Heart left ventricle (tissue), 16 donors: ENCODE data around the gene CMTR2. TPM values are rescaled to one million over a fixed set of nuclear protein-coding genes. Genes with fewer than 3 reads are reported as not detected.
"Not testable (repeated sequence)": the region's sequence is repeated elsewhere in the genome, so short reads cannot be mapped to it uniquely, and the experiment has no call there.

Experiments
- ATAC-seq, 4 donors: fragments of 200-7000 bp; cut with Tn5 transposase; one replicate each; pipeline ENCODE4 v1.9.1; 2020 to 2022; ENCODE audit warnings: moderate library complexity in 4 of 4, mild to moderate bottlenecking in 3 of 4, moderate number of reproducible peaks in 1 of 4
- DNase-seq, 5 donors: peaks; one replicate each; pipeline ENCODE4 v3.0.0-alpha.2; 2020
- H3K27ac ChIP-seq, 12 donors: fragments of 200-600 bp; sonication (generic) in 4 of 12; one replicate each; pipeline versions ENCODE4 v1.5.0 to v1.8.0; 2016 to 2022; ENCODE audit warnings: mild to moderate bottlenecking in 2 of 12
- H3K27me3 ChIP-seq, 9 donors: fragments of 200-600 bp; sonication (generic) in 2 of 9; one replicate each; pipeline versions ENCODE4 v1.5.1 to v1.8.0; 2016 to 2022; ENCODE audit warnings: mild to moderate bottlenecking in 3 of 9
- H3K36me3 ChIP-seq, 9 donors: fragments of 200-600 bp; sonication (generic) in 2 of 9; one replicate each; pipeline versions ENCODE4 v1.5.0 to v1.8.0; 2018 to 2022; ENCODE audit warnings: mild to moderate bottlenecking in 2 of 9
- H3K4me1 ChIP-seq, 12 donors: fragments of 200-600 bp; sonication (generic) in 4 of 12; one replicate each; pipeline versions ENCODE4 v1.5.0 to v1.8.0; 2016 to 2022; ENCODE audit warnings: mild to moderate bottlenecking in 3 of 12
- H3K4me3 ChIP-seq, 12 donors: fragments of 200-600 bp; sonication (generic) in 4 of 12; one replicate each; pipeline versions ENCODE4 v1.5.0 to v1.8.0; 2017 to 2022; ENCODE audit warnings: mild to moderate bottlenecking in 9 of 12, moderate library complexity in 4 of 12
- H3K9me3 ChIP-seq, 12 donors: fragments of 200-600 bp; sonication (generic) in 4 of 12; one replicate each; pipeline versions ENCODE4 v1.5.0 to v1.8.0; 2016 to 2022; ENCODE audit warnings: mild to moderate bottlenecking in 1 of 12
- CTCF ChIP-seq, 12 donors: fragments of 200-600 bp; sonication (generic) in 4 of 12; IDR thresholded peaks; one replicate each; pipeline versions ENCODE4 v1.5.0 to v1.8.0; 2018 to 2022; ENCODE audit warnings: antibody characterized with exemption in 12 of 12, mild to moderate bottlenecking in 5 of 12
- POLR2A ChIP-seq, 2 donors: fragments of 450-650 bp; IDR thresholded peaks; one replicate each; pipeline ENCODE4 v1.6.1; 2017; ENCODE audit warnings: antibody characterized with exemption in 2 of 2, mild to moderate bottlenecking in 2 of 2, moderate library complexity in 2 of 2
- WGBS, 4 donors: extraction: QIAGEN DNeasy Blood & Tissue Kit in 2 of 4; methylation state at CpG; one replicate each; pipeline versions ENCODE4 v1.1.5 to v1.1.7; 2013 to 2018; 5-methylcytosine and 5-hydroxymethylcytosine counted together
- intact Hi-C, 10 donors: fragments of 100-400 bp; cut with DNase I; formaldehyde crosslinking; loops; one replicate each; pipeline versions ENCODE4 v1.11.1 to v1.14.2; 2022
- polyA plus RNA-seq, 2 donors: library from polyadenylated mRNA; stranded (reverse); fragments of 200-250 nt; gene quantifications; one replicate each; pipeline ENCODE4 v1.2.3, GENCODE V29; 2013
- total RNA-seq, 9 donors: library from RNA; depleted of rRNA in 2 of 9; stranded (reverse); fragments of >200 nt in 2 of 9; fragmentation: NEBNext Ultra II Directional in 3 of 9; extraction: Animal tissue kit (Norgen Biotek cat#: 25700) in 3 of 9; gene quantifications; one replicate each; pipeline versions ENCODE4 v1.1.0 to v1.2.4, GENCODE V29; 2016 to 2023
- donor health status: ischemic (EF 13 %, LVEDD 7.1; RV severe dilation, severe dysfunction).
- donor health status: healthy with polysubstance abuse.
- donor health status: DM: no; HTN: yes; CAD: no.
- donor health status: DM: no; HTN: no; CAD: no.
- donor health status: ischemic (EF 25% LVEDD 6.9; RV normal size, moderate dysfunction).
- donor health status: ischemic (EF 25% LVEDD 5.7; RV mildly dilated, moderate dysfunction).
- donor health status: healthy.
- donor health status: DM: yes; HTN: yes; CAD: no.
- donor health status: ischemic (EF 35%, LVEDD 5.7; RV mildly dilated, moderate dysfunction).
- donor health status: nonischemic (EF 11% LVEDD 7.7; RV severe dilation, severe dysfunction).
- donor health status: DM: yes; HTN: yes; CAD: no.
- donor health status: PGD.
- donor health status: ischemic (EF 29% LVEDD 5.4; RV normal size, mild dysfunction).
- donor health status: nonischemic (EF 23%, LVEDD 6.1; RV moderate dilation, normal function).

The CMTR2 gene
- total and polyA plus RNA-seq, 11 donors: 2.4 to 13.4 (median 9.2) TPM

- peaks cover 0 to 33% (median 0%) of the 10 kb centered on the region in 9 donors for H3K27me3 ChIP-seq
- H3K27ac ChIP-seq: no peak overlapping the region
- H3K9me3 ChIP-seq: no peaks in the 10 kb centered on the region
- no peak for TF ChIP-seq CTCF (IDR thresholded peaks at IDR 0.05)
- TF ChIP-seq POLR2A (IDR thresholded peaks at IDR 0.05): no peak
- H3K4me3 ChIP-seq: no peak overlapping the region
- no peaks in the 10 kb centered on the region for H3K4me1 ChIP-seq
- intact Hi-C loops: loop anchor here in 1 of 10 donors (10.0 kb wide), 1 partner anchor 100 kb away; no protein-coding TSS in a partner anchor
- WGBS, 4 donors: 21 to 29% (median 25%) methylated on average over 3 of the region's 3 CpGs
- DNase-seq (no peak), ATAC-seq (no peak)
- no peaks in the 10 kb centered on the region for H3K36me3 ChIP-seq
These were observed 26.1 kb upstream of the CMTR2 start for GRCh38 chr16:71315269-71315668.

- not testable (repeated sequence) for ATAC-seq, H3K27ac ChIP-seq, DNase-seq, H3K36me3 ChIP-seq, H3K9me3 ChIP-seq, H3K4me1 ChIP-seq, H3K4me3 ChIP-seq
- 44 to 61% (median 58%) methylated on average over 3 of the region's 3 CpGs for WGBS, 4 donors
- peaks cover 0 to 33% (median 4%) of the 10 kb centered on the region in 9 donors for H3K27me3 ChIP-seq
- intact Hi-C loops: loop anchor here in 1 of 10 donors (10.0 kb wide), 1 partner anchor 99 kb away; no protein-coding TSS in a partner anchor
These were observed 24.4 kb upstream of the CMTR2 start for GRCh38 chr16:71313591-71313990.

GRCh38 chr16:71311553-71312158 is 22.5 kb upstream of the CMTR2 start:
- intact Hi-C loops: loop anchor here in 1 of 10 donors (10.0 kb wide), 1 partner anchor 97 kb away; no protein-coding TSS in a partner anchor
- TF ChIP-seq POLR2A (IDR thresholded peaks at IDR 0.05) (no peak), CTCF (IDR thresholded peaks at IDR 0.05) (peak; percentile 47 to 77 (median 64))

GRCh38 chr16:71303938-71304337 is 14.7 kb upstream of the CMTR2 start:
- intact Hi-C loops: no loop called here
- DNase-seq: no peak
- no peak for ATAC-seq
- H3K27ac ChIP-seq: no peak overlapping the region
- H3K9me3 ChIP-seq: peaks cover 0 to 9% (median 0%) of the 10 kb centered on the region in 12 donors
- H3K27me3 ChIP-seq: peaks cover 0 to 16% (median 0%) of the 10 kb centered on the region in 9 donors
- TF ChIP-seq POLR2A (IDR thresholded peaks at IDR 0.05) (no peak), CTCF (IDR thresholded peaks at IDR 0.05) (no peak)
- H3K4me1 ChIP-seq: no peaks in the 10 kb centered on the region
- no peaks in the 10 kb centered on the region for H3K36me3 ChIP-seq
- H3K4me3 ChIP-seq: no peak overlapping the region
- WGBS, 4 donors: 74 to 79% (median 78%) methylated on average over 5 of the region's 5 CpGs

More at GRCh38 chr16:71311553-71312158, 22.5 kb upstream of the CMTR2 start:
- DNase-seq: no peak
- Histone ChIP-seq H3K9me3 (no peaks in the 10 kb centered on the region), H3K4me1 (no peaks in the 10 kb centered on the region), H3K36me3 (no peaks in the 10 kb centered on the region), H3K4me3 (no peak overlapping the region), H3K27me3 (peaks cover 0 to 23% (median 4%) of the 10 kb centered on the region in 9 donors), H3K27ac (no peak overlapping the region)
- 20 to 24% (median 22%) methylated on average over 7 of the region's 7 CpGs for WGBS, 4 donors
- no peak for ATAC-seq

- WGBS, 4 donors: 43 to 60% (median 50%) methylated on average over 2 of the region's 2 CpGs
- H3K27me3 ChIP-seq: peaks cover 0 to 16% (median 6%) of the 10 kb centered on the region in 9 donors
- no peaks in the 10 kb centered on the region for H3K9me3 ChIP-seq
- intact Hi-C loops: no loop called here
- no peak for TF ChIP-seq POLR2A (IDR thresholded peaks at IDR 0.05)
- no peak for TF ChIP-seq CTCF (IDR thresholded peaks at IDR 0.05)
- DNase-seq: no peak
- no peak overlapping the region for H3K27ac ChIP-seq
- H3K36me3 ChIP-seq: no peaks in the 10 kb centered on the region
- H3K4me1 ChIP-seq: no peaks in the 10 kb centered on the region
- no peak overlapping the region for H3K4me3 ChIP-seq
- ATAC-seq: no peak
These were observed 8.1 kb upstream of the CMTR2 start for GRCh38 chr16:71297341-71297634.
